Esophagus squamous epithelium (tissue), 5 donors: ENCODE results near the gene CHAF1A. TPM values are rescaled to one million over a fixed set of nuclear protein-coding genes. Genes with fewer than 3 reads are reported as not detected.

Experiments
- DNase-seq: peaks from one replicate; lab custom pipeline; 2025; lab: John Stamatoyannopoulos, UW
- H3K27ac ChIP-seq, 4 donors: fragments of 200-600 bp; sonication (generic); one replicate each; pipeline ENCODE4 v1.5.1; 2016 to 2019; ENCODE audit warnings: mild to moderate bottlenecking in 1 of 4
- H3K27me3 ChIP-seq, 4 donors: fragments of 200-600 bp; sonication (generic); 1 replicate in 3 of 4; 2 replicates in 1 of 4; pipeline versions ENCODE4 v1.5.1 to v1.6.0; 2017 to 2021; ENCODE audit warnings: antibody characterized with exemption in 1 of 4
- H3K36me3 ChIP-seq, 3 donors: fragments of 200-600 bp; sonication (generic); one replicate each; pipeline ENCODE4 v1.5.1; 2016 to 2019
- H3K4me1 ChIP-seq, 3 donors: fragments of 200-600 bp; sonication (generic); one replicate each; pipeline ENCODE4 v1.5.1; 2017 to 2019
- H3K4me3 ChIP-seq, 4 donors: fragments of 200-600 bp; sonication (generic); 1 replicate in 3 of 4; 2 replicates in 1 of 4; pipeline ENCODE4 v1.5.1; 2016 to 2019; ENCODE audit warnings: mild to moderate bottlenecking in 2 of 4, moderate library complexity in 1 of 4
- H3K9me3 ChIP-seq, 3 donors: fragments of 200-600 bp; sonication (generic); one replicate each; pipeline ENCODE4 v1.5.1; 2016 to 2019
- CTCF ChIP-seq, 6 experiments: fragments of 450-650 bp in 4 of 6; fragments of 200-600 bp in 2 of 6; sonication (generic) in 2 of 6; IDR thresholded peaks; one replicate each; pipeline ENCODE4 v1.5.1; 2016 to 2019; ENCODE audit warnings: antibody characterized with exemption in 6 of 6, mild to moderate bottlenecking in 4 of 6, moderate library complexity in 4 of 6
- POLR2A ChIP-seq, 4 donors: fragments of 450-650 bp; IDR thresholded peaks; one replicate each; pipeline ENCODE4 v1.6.1; 2017; ENCODE audit warnings: antibody characterized with exemption in 4 of 4, mild to moderate bottlenecking in 4 of 4, moderate library complexity in 3 of 4
- WGBS, 2 donors: methylation state at CpG; one replicate each; pipeline ENCODE4 v1.1.5; 2018; 5-methylcytosine and 5-hydroxymethylcytosine counted together
- intact Hi-C: fragments of 100-400 bp; cut with DNase I; formaldehyde crosslinking; loops from one replicate; pipeline ENCODE4 v1.15.0; 2022
- total RNA-seq, 4 donors: library from RNA; depleted of rRNA; stranded (reverse); fragments of >200 nt; gene quantifications; one replicate each; pipeline ENCODE4 v1.1.0, GENCODE V29; 2016
- donor health status: DM: yes; HTN: yes; CAD: no.

CHAF1A gene
- total RNA-seq, 4 donors from 2014 or later = 7.6 to 20.9 (median 11.9) TPM

GRCh38 chr19:4400135-4400936 is 2.1 kb upstream of the CHAF1A start, which contains the start of gene SH3GL1:
TSS of gene SH3GL1 (minus strand) at chr19:4400547. CDS start at chr19:4400368, 179 bp downstream.
- 0% methylated on average over 2 to 6 of the region's 90 CpGs for WGBS, 2 donors
- TF ChIP-seq POLR2A (IDR thresholded peaks at IDR 0.05) (peak in 2 of 4 donors; percentile 77 to 81), CTCF (IDR thresholded peaks at IDR 0.05) (peak; percentile 77 to 100 (median 99))
- Histone ChIP-seq H3K36me3 (peaks cover 0 to 37% (median 4%) of the 10 kb centered on the region in 3 donors), H3K9me3 (no peaks in the 10 kb centered on the region), H3K4me3 (peak within 1 kb of the TSS; percentile 88 to 98 (median 96)), H3K27me3 (no peaks in the 10 kb centered on the region), H3K27ac (peak within 1 kb of the TSS; percentile 97 to 99 (median 98)), H3K4me1 (peaks cover 33 to 75% (median 44%) of the 10 kb centered on the region in 3 donors)
- intact Hi-C loops = no loop called here
- peak; percentile 73 for DNase-seq

DNA sequence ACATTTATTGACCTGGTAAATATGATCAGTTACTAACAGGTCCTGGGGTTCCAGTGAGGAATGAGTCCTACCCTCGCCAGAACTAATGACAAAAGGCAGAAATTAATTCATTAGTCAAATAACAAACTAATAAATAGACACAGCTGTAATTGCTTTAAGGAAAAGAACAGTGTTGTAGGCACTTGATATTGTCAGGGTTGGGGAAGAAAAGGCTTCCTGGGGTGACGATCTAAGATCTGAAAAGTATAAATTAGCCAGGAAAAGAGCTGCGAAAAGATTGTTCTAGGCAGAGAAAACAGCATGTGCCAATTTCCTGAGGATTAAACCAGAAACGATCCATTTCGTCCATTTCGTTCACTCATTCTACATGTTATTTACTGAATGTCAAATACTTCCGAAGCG is 670 bp upstream of the CHAF1A start:
- intact Hi-C loops = no loop called here
- no peaks in the 10 kb centered on the region for H3K27me3 ChIP-seq
- peak overlapping the region; percentile 18 to 97 (median 76) for H3K4me3 ChIP-seq
- peak overlapping the region; percentile 87 to 99 (median 97) for H3K27ac ChIP-seq
- peaks cover 0 to 22% (median 0%) of the 10 kb centered on the region in 3 donors for H3K36me3 ChIP-seq
- no peaks in the 10 kb centered on the region for H3K9me3 ChIP-seq
- WGBS, 2 donors = 0% methylated on average over 8 of the region's 8 CpGs
- H3K4me1 ChIP-seq = peaks cover 33 to 63% (median 40%) of the 10 kb centered on the region in 3 donors
- no peak for DNase-seq
- no peak for TF ChIP-seq CTCF (IDR thresholded peaks at IDR 0.05)
- TF ChIP-seq POLR2A (IDR thresholded peaks at IDR 0.05) = no peak

GRCh38 chr19:4403005-4403761 is 743 bp downstream of the CHAF1A start:
- no peak for DNase-seq
- WGBS, 2 donors = 6 to 20% methylated on average over 11 to 18 of the region's 32 CpGs
- peaks cover 22 to 48% (median 29%) of the 10 kb centered on the region in 3 donors for H3K4me1 ChIP-seq
- H3K9me3 ChIP-seq = no peaks in the 10 kb centered on the region
- peaks cover 0 to 8% (median 0%) of the 10 kb centered on the region in 3 donors for H3K36me3 ChIP-seq
- TF ChIP-seq CTCF (IDR thresholded peaks at IDR 0.05) (no peak), POLR2A (IDR thresholded peaks at IDR 0.05) (no peak)
- H3K4me3 ChIP-seq = peak overlapping the region; percentile 69 to 98 (median 90)
- intact Hi-C loops = no loop called here
- H3K27me3 ChIP-seq = no peaks in the 10 kb centered on the region
- peak overlapping the region; percentile 85 to 99 (median 95) for H3K27ac ChIP-seq

DNA sequence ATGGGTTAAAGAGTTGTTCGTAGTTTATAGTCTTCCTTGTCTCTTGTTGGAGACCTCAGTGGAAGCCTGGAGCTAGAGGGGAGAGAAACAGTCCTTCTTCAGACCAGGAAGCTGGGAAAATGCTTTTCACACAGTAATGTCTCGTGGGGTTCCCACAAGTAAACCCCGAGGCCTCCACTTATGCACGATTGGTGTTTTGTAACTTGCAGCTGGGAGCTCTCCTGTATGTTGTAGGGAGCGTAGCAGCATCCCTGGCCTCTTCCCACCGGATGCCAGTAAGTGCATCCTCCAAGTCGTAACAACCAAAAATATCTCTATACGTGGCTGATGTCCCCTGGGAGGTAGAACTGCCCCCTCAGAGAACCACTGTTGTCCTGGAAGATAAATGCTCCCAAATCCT is 3.5 kb downstream of the CHAF1A start:
- TF ChIP-seq CTCF (IDR thresholded peaks at IDR 0.05) (no peak), POLR2A (IDR thresholded peaks at IDR 0.05) (no peak)
- WGBS, 2 donors = 78 to 85% methylated on average over 8 of the region's 8 CpGs
- Histone ChIP-seq H3K36me3 (peaks cover 0 to 22% (median 0%) of the 10 kb centered on the region in 3 donors), H3K9me3 (no peaks in the 10 kb centered on the region), H3K27ac (no peak overlapping the region), H3K4me1 (peaks cover 13 to 28% (median 20%) of the 10 kb centered on the region in 3 donors), H3K4me3 (no peak overlapping the region), H3K27me3 (no peaks in the 10 kb centered on the region)
- no peak for DNase-seq
- intact Hi-C loops = no loop called here
